Keratinocyte (primary cell): ENCODE results near the gene RUNX1. TPM values are rescaled to one million over a fixed set of nuclear protein-coding genes. Genes with fewer than 3 reads are reported as not detected.

Experiments
- DNase-seq: peaks from one replicate; pipeline ENCODE4 v3.0.0-alpha.2; 2011; ENCODE audit warnings: low read depth, missing footprints, low spot score
- FAIRE-seq: peaks from 2 replicates; lab custom pipeline; 2011; peaks lifted over from hg19 to GRCh38; lab: Jason Lieb, UNC
- H2AFZ ChIP-seq: 2 replicates; pipeline ENCODE4 v1.6.0; 2012; ENCODE audit warnings: low read length, control low read depth, inconsistent platforms; ENCODE audit not compliant: control insufficient read depth
- H3K27ac ChIP-seq: 2 replicates; pipeline ENCODE4 v1.5.1; 2011; ENCODE audit warnings: low read length; ENCODE audit not compliant: control insufficient read depth, insufficient read depth
- H3K27me3 ChIP-seq: 3 replicates; pipeline ENCODE4 v1.6.0; 2011; ENCODE audit warnings: low read length; ENCODE audit not compliant: control insufficient read depth, insufficient read depth; ENCODE audit errors: extremely low read depth
- H3K36me3 ChIP-seq, 2 experiments: 2 replicates in 1 of 2; 3 replicates in 1 of 2; pipeline ENCODE4 v1.5.1; 2011; ENCODE audit warnings: low read length in 2 of 2, mild to moderate bottlenecking in 1 of 2; ENCODE audit not compliant: control insufficient read depth in 2 of 2, insufficient read depth in 2 of 2; ENCODE audit errors: extremely low read depth in 1 of 2
- H3K4me1 ChIP-seq: 3 replicates; pipeline ENCODE4 v1.5.1; 2011; ENCODE audit warnings: low read length; ENCODE audit not compliant: control insufficient read depth, insufficient read depth; ENCODE audit errors: extremely low read depth
- H3K4me2 ChIP-seq: 3 replicates; pipeline ENCODE4 v1.6.0; 2011; ENCODE audit warnings: low read depth, low read length; ENCODE audit not compliant: control insufficient read depth, insufficient read depth; ENCODE audit errors: extremely low read depth
- H3K4me3 ChIP-seq, 3 experiments: fragments of 200-600 bp in 1 of 3; sonication (generic) in 1 of 3; 2 replicates in 2 of 3; 3 replicates in 1 of 3; pipeline ENCODE4 v1.5.1; 2011 to 2016; ENCODE audit warnings: low read length in 3 of 3, mild to moderate bottlenecking in 3 of 3, control low read depth in 2 of 3, inconsistent platforms in 1 of 3, low read depth in 1 of 3, mixed read lengths in 1 of 3, mixed run types in 1 of 3, moderate library complexity in 1 of 3; ENCODE audit not compliant: control insufficient read depth in 2 of 3, insufficient read depth in 2 of 3; ENCODE audit errors: extremely low read depth in 1 of 3
- H3K79me2 ChIP-seq: 2 replicates; pipeline ENCODE4 v1.6.0; 2012; ENCODE audit warnings: low read length; ENCODE audit not compliant: control insufficient read depth, insufficient read depth
- H3K9ac ChIP-seq: 3 replicates; pipeline ENCODE4 v1.6.0; 2011; ENCODE audit warnings: low read length; ENCODE audit not compliant: control insufficient read depth, insufficient read depth; ENCODE audit errors: extremely low read depth
- H3K9me1 ChIP-seq: 3 replicates; pipeline ENCODE4 v1.6.0; 2011; ENCODE audit warnings: low read length; ENCODE audit not compliant: control insufficient read depth, insufficient read depth; ENCODE audit errors: extremely low read depth
- H3K9me3 ChIP-seq: 2 replicates; pipeline ENCODE4 v1.5.1; 2012; ENCODE audit warnings: low read depth, low read length; ENCODE audit not compliant: control insufficient read depth
- H4K20me1 ChIP-seq: 3 replicates; pipeline ENCODE4 v1.6.0; 2011; ENCODE audit warnings: low read length; ENCODE audit not compliant: control insufficient read depth, insufficient read depth; ENCODE audit errors: extremely low read depth
- EZH2 ChIP-seq: IDR thresholded peaks from one replicate; pipeline ENCODE4 v1.6.1; 2012; ENCODE audit warnings: inconsistent platforms, mild to moderate bottlenecking, low read length, moderate library complexity
- dilution Hi-C: fragments of 300-500 bp; cut with MboI; formaldehyde crosslinking; loops from one replicate; pipeline ENCODE4 v1.7.0; 2020; ENCODE audit warnings: low sequenced_read_pairs; ENCODE audit not compliant: extremely low pct_ligation_motif_present
- polyA plus RNA-seq, 5 experiments: library from polyadenylated mRNA; depleted of rRNA in 3 of 5; stranded (reverse) in 3 of 5; stranded (forward) in 1 of 5; unstranded in 1 of 5; fragments of >200 nt; gene quantifications; 1 replicate in 1 of 5; 2 replicates in 3 of 5; 3 replicates in 1 of 5; pipeline versions ENCODE4 v1.2.1 to v1.2.3, GENCODE V29; 2011 to 2012; ENCODE audit warnings: missing spikeins in 2 of 5, low read depth in 1 of 5, low replicate concordance in 1 of 5
- TF ChIP-seq, protein P1 (sequence below), 3 experiments: IDR thresholded peaks in 1 of 3; conservative IDR thresholded peaks in 1 of 3; optimal IDR thresholded peaks in 1 of 3; 2 replicates in 2 of 3; 3 replicates in 1 of 3; pipeline versions ENCODE3 to v1.5.1; 2011; ENCODE audit warnings: low read length in 3 of 3, mild to moderate bottlenecking in 3 of 3, moderate library complexity in 2 of 3, control low read depth in 1 of 3, inconsistent platforms in 1 of 3; ENCODE audit not compliant: insufficient read depth in 2 of 3; ENCODE audit errors: extremely low read depth in 1 of 3

RUNX1 gene
- polyA plus RNA-seq, 1 donor (not counting 4 experiments of a cell fraction or from before 2014, with no cell fraction given), result 44.9 TPM

DNA sequence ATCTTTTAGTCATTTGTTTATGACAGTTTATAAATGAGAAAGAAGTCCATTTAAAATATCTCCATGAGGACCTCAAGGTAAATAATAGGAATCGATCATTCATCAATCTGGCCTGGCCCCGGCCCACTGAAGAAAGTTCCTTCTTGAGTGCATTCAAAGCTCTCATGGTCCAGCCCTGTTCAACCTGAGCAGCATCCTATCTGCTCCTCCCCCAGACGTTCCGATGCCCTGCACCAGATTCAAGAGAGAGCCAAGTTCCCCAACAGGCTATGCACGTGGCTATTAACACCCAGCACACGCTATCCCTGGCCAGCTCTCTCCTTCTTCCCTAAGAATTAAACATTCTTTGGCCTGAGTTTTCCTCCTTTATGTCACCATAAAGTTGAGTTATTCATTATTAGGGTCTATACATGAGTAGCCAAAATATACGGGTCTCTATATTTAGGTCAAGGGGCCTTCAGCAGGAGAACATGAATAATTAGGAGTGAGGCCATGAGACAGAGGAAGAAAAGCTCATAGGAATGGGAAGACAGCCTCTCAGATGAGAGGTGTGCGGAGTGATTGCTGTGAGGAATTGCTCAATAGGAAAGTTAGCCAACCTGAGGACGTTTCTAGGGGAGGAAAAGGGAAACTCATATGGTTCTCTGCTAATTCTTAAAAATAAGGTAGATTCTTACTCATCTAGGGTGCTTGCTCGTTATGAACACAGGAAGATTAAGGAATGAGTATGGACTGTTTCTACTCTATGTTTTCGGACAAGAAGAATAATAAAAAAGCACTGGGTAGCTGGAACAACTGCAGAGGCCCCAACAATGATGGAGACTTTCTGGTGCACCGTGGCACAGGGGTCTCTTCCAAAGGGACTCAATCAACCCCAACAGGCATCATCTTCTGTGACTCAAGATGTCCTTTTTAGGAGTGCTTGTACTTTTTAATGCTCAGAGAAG, 23.6 kb downstream of the RUNX1 start:
- no peak for FAIRE-seq
- dilution Hi-C loops, result no loop called here

GRCh38 chr21:35024513-35024912, 24.6 kb downstream of the RUNX1 start:
- Histone ChIP-seq H2AFZ (no peak overlapping the region), H3K9ac (no peak overlapping the region), H3K9me1 (no peaks in the 10 kb centered on the region), H3K79me2 (no peaks in the 10 kb centered on the region), H3K4me2 (no peak overlapping the region), H3K4me1 (peaks cover 21% of the 10 kb centered on the region), H3K9me3 (no peaks in the 10 kb centered on the region), H3K27me3 (no peaks in the 10 kb centered on the region), H3K4me3 (no peak overlapping the region), H3K27ac (no peak overlapping the region), H4K20me1 (no peaks in the 10 kb centered on the region), H3K36me3 (no peaks in the 10 kb centered on the region)
- FAIRE-seq, result no peak
- no peak for DNase-seq
- TF ChIP-seq, protein P1, sequence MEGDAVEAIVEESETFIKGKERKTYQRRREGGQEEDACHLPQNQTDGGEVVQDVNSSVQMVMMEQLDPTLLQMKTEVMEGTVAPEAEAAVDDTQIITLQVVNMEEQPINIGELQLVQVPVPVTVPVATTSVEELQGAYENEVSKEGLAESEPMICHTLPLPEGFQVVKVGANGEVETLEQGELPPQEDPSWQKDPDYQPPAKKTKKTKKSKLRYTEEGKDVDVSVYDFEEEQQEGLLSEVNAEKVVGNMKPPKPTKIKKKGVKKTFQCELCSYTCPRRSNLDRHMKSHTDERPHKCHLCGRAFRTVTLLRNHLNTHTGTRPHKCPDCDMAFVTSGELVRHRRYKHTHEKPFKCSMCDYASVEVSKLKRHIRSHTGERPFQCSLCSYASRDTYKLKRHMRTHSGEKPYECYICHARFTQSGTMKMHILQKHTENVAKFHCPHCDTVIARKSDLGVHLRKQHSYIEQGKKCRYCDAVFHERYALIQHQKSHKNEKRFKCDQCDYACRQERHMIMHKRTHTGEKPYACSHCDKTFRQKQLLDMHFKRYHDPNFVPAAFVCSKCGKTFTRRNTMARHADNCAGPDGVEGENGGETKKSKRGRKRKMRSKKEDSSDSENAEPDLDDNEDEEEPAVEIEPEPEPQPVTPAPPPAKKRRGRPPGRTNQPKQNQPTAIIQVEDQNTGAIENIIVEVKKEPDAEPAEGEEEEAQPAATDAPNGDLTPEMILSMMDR (optimal IDR thresholded peaks at IDR 0.05 in 1 of 3, IDR thresholded peaks at IDR 0.05 in 1 of 3, conservative IDR thresholded peaks at IDR 0.05 in 1 of 3; ENCODE audit: extremely low read depth in 1 of 3, insufficient read depth in 2 of 3, low read length in 3 of 3), result no peak
- TF ChIP-seq EZH2, result no peak
- dilution Hi-C loops, result no loop called here

More for the DNA sequence above, 23.6 kb downstream of the RUNX1 start:
- Histone ChIP-seq H3K9me3 (no peaks in the 10 kb centered on the region), H3K9ac (no peak overlapping the region), H3K4me3 (no peak overlapping the region), H3K9me1 (no peaks in the 10 kb centered on the region), H3K79me2 (no peaks in the 10 kb centered on the region), H3K27ac (no peak overlapping the region), H3K36me3 (no peaks in the 10 kb centered on the region), H3K27me3 (no peaks in the 10 kb centered on the region), H3K4me1 (peaks cover 21% of the 10 kb centered on the region), H3K4me2 (no peak overlapping the region), H2AFZ (no peak overlapping the region), H4K20me1 (no peaks in the 10 kb centered on the region)
- TF ChIP-seq, protein P1 (optimal IDR thresholded peaks at IDR 0.05 in 1 of 3, IDR thresholded peaks at IDR 0.05 in 1 of 3, conservative IDR thresholded peaks at IDR 0.05 in 1 of 3; ENCODE audit: extremely low read depth in 1 of 3, insufficient read depth in 2 of 3, low read length in 3 of 3), result no peak
- TF ChIP-seq EZH2, result no peak
- DNase-seq, result no peak
